ENCODE results near the gene MORN4.
A peak's percentile ranks its signal among the peaks of the same experiment; 100 is the strongest.

Gene MORN4

DNA sequence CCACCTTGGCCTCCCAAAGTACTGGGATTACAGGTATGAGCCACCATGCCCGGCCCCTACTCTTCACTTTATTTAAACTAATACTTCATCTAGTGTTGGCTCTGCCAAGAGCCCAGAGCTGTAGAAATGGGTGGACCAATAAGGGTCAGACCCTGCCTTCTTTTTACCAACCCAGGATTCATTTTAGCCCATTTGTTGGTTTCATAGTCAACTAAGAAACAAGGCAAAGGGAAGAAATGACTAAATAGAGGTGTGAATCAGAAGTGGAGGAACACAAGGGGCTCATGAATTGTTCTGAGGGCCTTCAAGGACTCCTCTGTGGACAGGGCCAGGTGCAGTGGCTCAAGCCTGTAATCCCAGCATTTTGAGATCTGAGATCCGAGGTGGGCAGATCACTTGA, 59.6 kb downstream of the MORN4 start:
- no peak for DNase-seq (ENCODE audit: low spot score)

- DNase-seq (ENCODE audit: low spot score): peak; percentile 92
These were observed 60.3 kb downstream of the MORN4 start for GRCh38 chr10:97573021-97573420.

- peak; percentile 87 for DNase-seq (ENCODE audit: low spot score)
These were observed 60.9 kb downstream of the MORN4 start, which contains the start of gene ANKRD2 for GRCh38 chr10:97572214-97572989. ANKRD2 (plus strand) TSS chr10:97572779; CDS start chr10:97572789, 10 bp downstream.

DNA sequence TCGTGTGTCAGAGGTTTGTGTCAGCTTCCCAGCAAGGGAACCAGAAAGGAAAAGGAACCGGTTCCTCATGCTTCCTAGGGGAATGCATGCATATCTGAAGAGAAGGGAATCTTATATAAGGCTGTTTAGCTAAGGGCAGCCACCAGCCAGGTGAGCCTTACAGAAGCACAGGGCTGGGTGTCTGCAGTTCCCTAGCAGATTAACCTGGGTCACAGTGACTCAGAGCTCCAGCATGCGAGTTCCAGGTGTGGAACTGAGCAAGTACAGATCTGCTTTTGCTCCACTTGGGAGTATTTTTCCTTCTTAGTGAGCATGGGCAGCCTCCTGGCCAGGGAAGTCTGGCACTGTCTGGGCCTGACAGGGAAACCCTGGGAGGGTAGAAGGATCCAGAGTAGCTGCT, 61.7 kb downstream of the MORN4 start:
- DNase-seq (ENCODE audit: low spot score): peak; percentile 92

DNA sequence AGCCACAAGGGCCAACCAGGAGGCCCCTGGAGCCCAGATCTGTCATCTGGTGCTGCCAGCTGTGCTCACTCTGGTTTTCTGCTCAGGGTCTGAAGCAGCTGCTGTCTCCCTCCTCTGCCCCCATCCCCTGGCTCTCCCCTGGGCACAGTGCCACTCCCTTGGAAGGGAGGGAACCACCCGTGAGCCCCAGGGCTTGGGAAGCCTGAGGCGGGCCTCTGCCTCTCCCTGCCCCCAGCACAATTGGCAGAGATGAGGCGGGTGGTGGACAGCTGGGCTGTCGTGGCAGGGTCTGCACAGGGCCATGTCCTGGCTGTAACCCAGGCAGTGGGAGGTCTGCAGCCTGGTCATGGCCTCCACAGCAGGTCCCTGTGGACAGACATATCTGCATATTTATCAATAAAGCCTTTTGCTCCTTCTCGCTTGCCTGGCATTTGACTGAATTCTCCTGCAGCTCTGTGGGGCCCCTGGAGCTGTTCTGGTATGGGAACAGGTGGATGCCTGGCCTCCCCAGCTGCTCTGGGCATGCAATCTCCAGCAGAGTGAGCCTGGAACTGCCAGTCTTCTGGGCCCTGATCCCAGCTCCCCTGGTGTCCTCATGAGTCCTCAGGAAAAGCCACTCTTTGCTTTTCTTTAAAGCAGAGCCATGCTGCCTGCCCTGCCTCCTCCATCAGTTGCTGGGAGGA, 62.4 kb downstream of the MORN4 start:
- no peak for DNase-seq (ENCODE audit: low spot score)

DNA sequence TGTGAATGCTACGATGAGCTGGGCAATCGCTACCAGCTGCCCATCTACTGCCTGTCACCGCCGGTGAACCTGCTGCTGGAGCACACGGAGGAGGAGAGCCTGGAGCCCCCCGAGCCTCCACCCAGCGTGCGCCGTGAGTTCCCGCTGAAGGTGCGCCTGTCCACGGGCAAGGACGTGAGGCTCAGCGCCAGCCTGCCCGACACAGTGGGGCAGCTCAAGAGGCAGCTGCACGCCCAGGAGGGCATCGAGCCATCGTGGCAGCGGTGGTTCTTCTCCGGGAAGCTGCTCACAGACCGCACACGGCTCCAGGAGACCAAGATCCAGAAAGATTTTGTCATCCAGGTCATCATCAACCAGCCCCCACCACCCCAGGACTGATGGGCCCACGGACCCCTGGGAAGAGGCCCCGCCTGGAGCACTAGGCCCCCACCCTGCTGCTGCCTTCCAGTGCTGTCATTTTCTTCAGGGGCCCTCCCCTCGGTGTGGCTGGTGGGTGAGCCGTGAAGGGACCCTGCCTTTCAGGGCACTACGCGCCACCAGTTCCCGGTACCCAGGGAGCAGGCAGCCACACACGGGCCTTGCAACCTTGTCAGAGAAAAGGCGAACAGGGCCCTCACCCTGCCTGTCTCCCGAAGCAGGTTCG, 63.0 kb downstream of the MORN4 start:
- no peak for DNase-seq (ENCODE audit: low spot score)

DNA sequence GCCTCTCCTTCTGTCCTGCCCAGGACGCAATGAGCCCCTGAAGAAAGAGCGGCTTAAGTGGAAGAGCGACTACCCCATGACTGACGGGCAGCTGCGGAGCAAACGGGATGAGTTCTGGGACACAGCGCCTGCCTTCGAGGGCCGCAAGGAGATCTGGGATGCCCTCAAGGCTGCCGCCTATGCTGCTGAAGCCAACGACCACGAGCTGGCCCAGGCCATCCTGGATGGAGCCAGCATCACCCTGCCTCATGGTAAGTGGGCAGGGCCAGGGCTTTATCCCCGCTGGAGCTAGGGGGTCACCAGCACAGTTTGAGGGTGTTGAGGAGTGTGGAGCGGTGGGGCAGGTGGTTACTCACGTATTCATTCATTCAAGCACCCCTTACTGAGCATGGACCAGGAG, 65.4 kb downstream of the MORN4 start:
- no peak for DNase-seq (ENCODE audit: low spot score)

DNA sequence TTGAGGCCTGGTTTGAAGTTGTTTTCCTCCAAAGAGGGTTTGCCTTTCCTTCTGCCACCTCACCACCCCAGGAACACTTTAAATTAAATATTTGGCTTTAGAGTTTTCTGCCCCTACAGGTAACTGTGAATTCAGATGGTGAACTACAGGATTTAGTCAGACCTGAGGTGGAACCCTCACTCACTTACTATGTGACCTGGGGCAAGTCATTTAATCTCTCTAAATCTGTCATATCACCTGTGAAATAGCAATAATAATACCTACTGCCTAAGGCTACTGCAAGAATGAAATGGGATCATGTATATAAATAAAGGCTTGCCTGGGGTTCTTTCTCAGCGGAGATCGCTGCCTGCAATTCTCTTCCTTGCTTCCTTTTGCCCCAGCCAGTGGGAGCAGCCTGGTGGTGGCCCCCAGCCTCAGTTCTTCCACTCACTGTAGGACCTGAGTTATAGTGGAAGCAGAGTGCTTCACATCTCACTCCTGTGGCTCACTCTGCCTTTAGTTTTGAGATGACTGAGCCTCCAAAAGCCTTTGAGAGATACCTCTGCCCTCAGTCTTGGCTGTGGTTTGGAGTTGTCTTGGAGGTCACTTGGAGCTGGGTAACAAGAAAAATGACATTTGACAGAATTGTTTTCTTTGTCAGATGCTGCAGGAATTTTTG, 66.8 kb downstream of the MORN4 start:
- no peak for DNase-seq (ENCODE audit: low spot score)

- DNase-seq (ENCODE audit: low spot score): no peak
These were observed 68.5 kb downstream of the MORN4 start for GRCh38 chr10:97564776-97565175.

All from kidney tubule cell (primary cell).